Midbrain (tissue), 1 donor: ENCODE results near the gene CAMKK1.

Experiments used
- DNase-seq: peaks from one replicate; lab custom pipeline; 2025; lab: John Stamatoyannopoulos, UW

Gene CAMKK1

DNA sequence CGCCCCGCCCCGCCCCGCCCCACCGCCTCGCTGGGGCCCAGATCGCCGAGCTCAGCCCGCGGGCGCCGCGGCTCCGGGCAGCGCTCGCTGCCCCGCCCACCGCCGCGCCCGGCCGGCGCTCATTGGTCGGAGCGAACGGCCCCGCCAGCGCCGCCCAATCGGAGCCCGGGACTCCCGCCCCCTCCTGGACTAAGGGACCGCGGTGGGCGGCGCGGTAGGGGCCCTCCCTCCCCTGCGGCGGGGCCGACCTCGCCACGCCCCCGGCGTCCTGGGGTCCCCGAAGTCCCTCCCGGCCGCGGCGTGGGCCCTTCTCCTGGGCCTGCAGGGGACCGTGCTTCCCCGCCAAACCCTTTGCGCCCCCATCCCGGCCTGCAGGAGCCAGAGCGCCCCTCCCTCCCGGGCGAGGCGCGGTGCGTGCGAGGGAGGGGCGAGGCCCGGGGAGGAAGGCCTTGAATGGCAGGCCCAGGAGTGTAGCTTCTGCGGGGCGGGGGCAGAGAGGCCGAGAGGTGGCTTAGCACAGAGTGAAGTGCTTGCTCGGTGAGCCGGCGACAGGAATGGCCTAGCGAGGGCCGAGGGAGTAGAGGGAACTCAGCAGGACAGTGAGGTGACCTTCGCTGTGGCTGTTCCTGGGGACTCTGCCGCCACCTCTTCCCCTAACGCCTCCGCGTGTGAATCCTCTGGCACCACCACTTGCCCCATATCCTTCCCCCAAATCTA, at the start of gene CAMKK1:
Gene CAMKK1 (minus strand): TSS at position 51 of the 717 bp plus-strand sequence. CDS start 7,366 bp downstream, outside the sequence.
- peak; percentile 82 for DNase-seq

DNA sequence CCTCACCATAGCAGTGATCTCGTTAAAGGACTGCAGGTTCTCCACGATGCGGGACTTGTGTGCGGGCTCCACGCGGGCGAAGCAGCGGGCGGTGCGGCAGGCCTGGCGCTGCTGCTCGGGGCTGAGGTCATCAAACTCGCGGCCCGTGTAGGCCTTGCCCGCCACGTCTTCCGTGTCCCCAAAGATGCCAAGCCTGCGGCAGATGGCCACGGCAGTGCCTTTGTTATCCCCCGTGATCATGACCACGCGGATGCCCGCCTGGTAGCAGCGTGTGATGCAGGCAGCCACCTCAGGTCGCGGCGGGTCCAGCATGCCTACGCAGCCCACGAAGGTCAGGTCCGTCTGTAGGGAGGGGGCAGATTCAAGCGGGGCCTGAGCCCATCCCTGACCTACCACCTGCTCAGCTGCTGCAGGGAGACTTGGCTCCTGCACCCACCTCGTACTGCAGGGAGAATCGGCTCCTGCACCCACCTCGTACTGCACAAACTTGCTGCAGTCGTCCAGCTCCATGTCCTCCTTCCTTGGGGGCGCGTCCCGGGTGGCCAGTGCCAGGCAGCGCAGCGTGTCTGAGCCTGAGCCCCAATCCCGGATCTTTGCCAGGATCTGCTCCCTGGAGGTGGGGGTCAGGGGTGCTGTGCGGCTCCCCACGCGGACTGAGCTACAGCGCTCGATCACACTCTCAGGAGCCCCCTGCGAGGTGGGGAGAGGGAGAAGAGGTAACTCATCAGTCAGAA, 48.3 kb upstream of the CAMKK1 start:
- no peak for DNase-seq

DNA sequence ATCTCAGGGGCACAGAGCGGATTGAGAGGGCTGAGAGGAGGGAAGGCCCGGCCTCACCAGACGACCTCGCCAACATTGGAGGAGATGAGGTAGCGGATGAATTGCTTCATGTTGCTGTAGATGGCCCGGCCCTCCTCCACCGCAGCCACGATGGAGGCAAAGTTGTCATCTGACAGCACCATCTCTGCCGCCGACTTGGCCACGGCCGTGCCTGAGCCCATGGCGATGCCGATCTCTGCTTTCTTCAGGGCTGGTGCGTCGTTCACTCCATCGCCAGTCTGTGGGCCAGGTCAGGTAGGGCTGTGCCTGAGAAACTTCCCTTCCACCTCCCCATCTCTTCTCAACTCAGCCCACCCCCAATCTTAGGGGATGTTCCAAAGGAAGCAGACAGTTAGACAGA, 44.5 kb upstream of the CAMKK1 start:
- no peak for DNase-seq

DNA sequence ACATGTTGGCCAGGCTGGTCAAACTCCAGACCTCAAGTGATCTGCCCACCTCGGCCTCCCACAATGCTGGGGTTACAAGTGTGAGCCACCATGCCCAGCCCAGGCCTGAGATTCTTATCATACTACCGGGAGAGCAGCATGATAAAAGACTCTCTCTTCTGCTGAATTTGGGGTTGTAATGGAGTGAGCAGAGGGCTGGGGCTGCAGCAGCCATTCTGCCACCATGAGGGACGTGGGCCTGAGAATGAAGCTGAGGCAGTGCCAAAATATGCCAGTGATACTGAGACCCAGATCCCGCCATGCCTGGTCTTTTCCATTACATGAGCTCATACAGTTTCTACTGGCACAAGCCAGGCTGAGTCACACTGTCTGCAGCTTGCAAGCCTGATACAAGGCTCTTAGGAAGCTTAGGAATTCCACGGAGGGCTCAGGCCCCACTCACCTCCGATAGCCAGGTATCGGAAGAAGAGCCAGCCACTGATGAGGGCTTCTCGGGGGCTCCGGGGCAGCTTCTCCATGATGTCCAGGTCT, 43.0 kb upstream of the CAMKK1 start:
- no peak for DNase-seq

DNA sequence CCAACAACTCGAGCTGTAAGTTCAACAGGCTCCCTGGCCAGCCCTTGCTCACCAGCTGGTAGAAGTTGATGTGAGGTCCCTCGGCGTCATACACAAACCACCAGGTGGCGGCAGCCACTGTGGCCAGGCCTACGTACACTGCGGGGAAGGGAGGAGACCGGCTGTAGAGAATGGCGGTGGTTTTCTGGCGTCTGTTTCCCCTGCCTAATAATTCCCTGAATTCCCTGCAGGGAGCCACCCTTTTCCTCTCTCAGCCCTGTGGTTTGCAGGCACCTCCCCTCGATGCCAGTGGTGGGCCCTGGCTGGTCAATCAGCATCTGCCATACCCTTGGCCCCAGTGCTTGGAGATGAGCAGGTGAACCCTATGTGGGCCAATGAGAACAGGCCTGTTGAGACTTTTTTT, 42.3 kb upstream of the CAMKK1 start:
- DNase-seq: no peak

DNA sequence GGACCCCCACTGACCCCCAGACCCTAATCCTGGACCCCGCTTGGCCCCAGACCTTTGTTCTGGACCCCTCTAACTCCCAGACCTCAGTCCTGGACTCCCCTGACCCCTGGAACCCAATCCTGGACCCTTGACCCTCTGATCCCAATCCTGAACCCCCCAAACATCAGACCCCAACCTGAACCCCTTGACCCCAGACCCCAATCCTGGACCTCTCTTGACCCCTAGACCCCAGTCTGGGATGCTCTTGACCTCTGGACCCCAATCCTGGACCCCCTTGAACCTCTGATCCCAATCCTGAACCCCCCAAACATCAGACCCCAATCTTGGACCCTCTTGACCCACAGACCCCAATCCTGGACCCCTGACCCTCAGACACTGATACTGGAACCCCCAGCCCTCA, 36.9 kb upstream of the CAMKK1 start:
- DNase-seq: no peak

DNA sequence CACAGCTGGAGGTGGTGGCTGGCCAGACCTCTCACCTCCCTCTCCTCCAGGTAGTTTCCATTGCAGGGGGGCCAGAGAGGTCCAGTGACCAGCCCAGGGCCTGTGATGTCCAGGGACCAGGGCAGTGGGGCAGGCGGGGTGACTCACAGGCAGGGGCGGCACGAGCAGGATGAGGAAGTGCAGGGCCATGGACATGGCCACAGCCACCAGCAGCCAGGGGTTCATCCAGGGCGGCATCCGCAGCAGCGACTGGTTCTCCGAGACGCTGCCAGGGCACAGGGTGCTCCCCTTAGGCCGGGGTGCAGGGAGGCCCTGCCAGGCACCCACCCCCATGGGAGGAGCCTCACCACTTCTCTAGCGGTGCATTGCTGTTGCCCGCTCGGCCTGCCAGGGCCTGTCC, 36.3 kb upstream of the CAMKK1 start:
- no peak for DNase-seq

DNA sequence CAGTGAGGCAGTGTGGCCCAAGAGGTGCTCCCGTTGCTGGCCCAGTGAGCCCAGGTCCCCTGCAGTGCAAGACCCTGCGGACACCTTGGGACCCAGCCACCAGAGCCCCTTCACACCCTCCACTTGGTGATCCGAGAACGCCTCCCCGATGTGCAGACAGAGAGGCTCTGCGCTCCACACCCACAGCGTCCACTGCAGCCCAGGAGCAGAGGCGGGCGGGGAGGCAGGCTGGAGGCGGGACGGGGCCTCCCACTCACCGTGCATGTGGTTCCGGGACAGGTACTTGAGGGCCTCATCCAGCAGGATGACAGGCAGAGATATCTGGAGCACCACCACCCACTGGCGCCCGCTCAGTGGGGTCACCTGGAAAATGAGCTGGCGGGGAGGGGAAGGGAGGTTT, 35.6 kb upstream of the CAMKK1 start:
- no peak for DNase-seq

DNA sequence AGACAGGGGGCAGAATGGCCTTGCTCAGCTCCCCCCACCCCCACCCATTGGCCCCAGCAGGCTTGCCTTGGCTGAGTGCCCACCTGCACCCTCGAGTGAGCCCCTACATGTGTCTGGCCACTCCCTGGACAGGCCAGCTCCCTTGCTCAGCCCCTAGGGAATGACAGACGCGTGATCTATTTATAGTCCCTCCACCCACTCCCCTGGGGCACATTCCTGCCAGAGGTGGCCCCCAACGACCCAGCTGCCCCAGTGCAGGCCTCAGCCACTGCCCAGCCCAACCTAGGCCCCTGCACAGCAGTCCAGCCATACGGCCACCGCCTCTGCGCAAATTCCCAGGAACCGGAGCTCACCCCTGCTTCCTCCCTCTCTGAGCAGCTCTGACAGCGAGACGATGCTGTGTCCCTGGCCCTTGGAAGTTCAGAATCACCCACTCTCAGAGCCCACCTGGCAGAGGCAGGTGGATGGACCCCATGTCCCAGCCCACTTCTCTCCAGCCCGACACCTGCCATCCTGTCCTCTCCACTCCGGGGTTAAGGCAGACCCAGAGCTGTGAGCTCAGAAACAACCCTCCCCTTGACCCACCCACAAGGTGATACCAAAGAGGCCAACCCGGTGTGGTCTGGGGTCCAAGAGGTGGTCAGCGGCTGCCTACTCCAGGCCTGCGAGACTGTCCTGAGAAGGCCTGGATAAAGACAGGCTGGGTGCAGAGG, 34.9 kb upstream of the CAMKK1 start:
- DNase-seq: no peak

DNA sequence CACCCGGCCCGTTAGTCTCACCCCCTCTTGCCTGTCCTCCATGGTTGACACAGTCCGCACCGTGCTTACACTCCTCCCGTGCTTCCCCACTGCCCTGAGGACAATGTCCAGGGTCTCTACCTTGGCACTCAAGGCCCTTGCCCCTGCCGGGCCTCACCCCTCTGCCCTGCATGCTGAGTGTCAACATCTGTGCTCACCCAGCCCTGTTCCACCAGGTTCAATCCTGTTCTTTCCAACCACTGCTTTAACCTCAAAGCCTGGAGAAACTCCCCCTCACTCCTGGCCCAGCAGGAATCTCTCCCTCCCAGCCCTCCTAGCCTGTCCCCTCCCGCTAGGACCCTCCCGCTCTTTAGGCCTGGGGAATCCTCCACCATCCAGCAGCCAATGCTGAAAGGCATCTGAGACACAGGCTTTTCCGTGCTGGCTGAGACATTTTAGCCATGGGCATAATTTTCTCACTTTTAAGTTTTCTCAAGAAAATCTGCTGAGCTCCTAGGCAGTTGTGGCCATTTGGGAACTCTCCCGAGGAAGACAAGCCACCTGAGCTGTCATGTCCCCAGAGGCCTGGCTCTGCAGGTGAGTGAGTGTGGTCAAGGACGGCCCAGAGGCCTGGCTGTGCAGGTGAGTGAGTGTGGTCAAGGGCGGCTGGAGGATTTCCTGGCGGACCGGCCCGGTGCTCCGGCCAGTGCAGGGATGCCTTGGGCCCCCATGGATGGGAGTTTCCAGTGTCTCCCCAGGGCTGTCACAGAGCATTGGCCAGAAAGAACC, 34.2 kb upstream of the CAMKK1 start:
- DNase-seq: no peak

DNA sequence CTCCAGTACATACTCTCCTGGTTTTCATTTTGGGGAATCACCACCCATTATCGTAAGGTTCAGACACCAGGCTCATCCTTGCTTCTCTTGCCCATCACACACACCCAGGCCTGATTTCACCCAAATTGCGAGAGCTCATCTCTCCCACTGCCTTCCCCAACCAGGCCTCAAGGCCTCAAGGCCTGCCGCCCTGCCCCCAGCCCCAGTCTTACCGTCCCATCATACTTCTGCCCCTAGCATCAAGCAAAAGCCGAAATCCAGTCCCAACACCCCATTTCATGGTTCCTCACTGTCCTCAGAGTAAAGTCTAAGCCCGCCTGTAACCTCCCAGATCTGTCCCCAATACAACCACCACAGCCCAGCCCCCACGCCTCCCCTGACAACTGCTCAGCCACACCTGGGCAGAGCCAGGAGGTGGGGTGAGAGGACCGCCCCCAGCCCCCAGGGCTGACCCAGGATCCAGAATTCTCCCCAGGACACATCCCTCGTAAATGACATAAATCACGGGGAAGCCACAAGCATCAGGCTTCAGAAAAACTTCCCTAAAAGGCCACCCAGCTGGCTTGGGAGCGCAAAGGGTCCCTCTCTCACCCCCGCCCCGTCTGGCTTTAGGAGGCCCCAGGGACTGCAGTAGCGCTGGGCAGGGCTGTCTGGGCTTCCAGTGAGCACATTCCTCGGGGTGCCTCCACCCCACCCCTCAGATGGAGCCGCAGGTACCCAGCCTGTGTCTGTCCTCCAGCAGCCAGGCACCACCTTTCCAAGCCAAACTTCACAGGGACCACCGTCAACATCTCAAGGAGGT, 33.0 kb upstream of the CAMKK1 start:
- no peak for DNase-seq

DNA sequence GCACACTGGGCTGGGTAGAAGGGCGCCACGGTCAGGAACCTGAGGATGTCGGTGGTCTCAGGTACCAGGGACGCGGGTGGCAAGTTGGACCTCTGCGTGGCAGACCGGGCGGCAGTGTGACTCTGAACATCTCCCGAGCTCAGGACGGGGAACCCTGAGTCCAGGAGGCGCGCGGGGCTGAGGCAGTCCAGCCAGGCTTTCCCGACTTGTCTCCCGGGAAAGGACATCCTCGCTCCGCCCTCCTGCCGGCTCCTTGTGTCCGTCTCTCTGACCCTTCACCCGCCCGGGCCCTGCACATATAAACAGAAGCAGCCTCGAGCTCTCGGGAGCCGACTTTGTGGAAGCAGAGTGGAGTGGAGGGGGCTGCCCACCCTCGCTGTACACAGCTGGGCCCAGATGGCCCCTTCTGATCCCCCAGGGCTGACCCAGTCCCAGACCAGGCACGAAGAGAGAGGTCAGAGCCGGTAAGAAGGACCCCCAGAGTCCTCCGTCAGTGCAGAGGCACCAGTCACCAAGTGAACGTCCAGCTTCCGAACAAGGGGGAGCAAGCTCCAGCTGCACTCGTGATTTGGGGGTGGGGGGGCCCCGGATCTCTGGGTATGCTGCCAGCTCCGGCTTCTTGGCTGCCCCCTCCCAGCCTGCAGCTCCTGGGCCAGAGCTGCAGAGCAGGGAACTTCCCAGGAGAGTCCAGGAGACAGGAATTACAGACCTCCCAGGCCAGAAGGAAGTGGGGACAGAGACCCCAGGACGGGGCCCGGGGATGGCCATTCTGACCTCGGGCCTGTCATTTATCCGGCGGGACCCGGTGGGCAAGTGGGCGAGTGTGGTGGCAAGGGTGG, 31.9 kb upstream of the CAMKK1 start:
- no peak for DNase-seq

DNA sequence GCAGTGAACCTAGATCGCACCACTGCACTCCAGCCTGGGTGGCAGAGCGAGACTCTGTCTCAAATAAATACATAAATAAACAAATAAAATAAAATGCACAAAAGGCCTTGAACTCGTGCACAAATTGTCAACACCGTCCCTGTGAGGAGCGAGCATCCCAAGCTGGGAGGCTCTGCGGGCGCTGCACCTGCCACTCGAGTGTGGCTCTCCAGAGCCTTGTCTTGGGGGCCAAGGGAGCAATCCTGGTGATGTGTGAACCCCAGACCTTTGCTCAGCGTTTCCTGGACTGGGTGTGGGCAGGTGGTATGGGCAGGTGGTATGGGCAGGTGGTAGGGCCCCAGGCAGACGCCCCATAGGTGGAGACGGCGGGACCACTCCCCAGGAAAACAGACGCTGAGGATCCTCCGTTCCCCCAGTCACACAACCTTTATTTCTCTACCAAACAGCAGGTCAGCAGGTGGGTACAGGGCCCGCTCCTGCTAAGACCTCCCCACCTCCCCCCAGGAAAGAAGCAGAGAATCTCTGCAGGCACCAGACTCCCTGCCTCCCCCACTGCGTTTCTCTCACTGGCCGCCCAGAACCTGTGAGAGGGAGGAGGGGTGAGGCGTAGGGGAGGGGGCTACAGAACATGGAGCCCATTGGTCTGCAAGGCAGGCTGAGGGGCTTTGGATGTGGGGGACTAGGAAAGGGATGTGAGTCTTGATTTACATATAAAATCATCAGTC, 30.8 kb upstream of the CAMKK1 start:
- no peak for DNase-seq

DNA sequence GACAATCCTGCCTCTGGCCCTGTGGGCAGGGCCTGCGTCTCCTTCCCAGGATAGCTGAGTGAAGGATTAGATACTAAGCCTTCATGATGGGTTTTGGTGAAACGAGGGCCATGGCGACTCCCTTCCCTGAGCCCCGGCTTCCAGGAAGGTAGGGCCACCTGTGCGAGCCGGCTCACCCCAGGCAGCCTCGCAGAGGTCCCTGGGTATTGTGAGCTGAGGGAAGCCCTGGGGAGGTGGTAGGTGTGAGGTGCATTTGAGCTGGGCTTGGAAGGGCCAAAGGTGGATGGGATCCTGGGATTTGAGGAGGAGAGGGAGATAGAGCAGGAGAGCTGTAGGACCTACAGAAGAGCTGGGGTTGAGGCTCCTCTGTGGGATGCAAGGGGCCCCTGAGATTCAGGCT, 29.9 kb upstream of the CAMKK1 start:
- no peak for DNase-seq

DNA sequence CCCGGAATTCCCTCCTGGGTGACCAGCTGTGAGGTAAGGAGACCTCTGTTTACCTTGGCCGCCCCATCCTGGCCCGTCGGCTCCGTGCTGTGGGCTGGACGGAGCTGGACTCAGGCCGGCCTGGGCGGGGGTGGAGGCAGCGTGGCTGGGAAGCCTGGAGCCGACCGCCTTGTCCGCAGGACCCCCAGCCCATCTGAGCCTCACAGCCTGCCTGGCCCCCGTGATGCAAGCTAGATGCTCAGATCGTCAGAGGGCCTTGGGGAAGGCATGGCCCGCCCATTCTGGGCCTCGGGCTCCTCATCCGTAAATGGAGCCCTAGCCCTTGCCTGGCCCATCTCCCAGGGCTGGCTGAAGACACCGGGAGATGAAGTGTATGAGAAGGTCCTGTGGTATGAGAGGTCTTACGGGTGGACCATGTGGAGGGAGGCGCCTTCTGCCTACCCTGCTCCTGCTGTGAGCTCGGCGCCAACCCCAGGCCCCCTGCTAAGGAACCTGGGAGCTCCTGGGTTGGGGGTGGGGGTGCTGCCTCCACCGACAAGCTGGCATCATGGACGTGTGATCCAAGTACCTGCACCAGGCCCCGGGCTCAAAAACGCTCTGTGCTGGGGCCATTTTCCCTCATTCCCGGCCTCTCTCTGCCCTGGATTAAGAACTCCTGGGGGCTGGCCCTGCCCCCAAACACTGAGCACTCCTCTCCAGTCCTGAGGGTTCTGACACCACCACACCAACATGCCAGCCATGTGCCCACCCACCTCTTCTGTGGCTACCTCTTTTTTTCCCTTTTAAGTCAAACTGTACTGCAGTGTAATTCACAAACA, 28.9 kb upstream of the CAMKK1 start:
- DNase-seq: no peak

DNA sequence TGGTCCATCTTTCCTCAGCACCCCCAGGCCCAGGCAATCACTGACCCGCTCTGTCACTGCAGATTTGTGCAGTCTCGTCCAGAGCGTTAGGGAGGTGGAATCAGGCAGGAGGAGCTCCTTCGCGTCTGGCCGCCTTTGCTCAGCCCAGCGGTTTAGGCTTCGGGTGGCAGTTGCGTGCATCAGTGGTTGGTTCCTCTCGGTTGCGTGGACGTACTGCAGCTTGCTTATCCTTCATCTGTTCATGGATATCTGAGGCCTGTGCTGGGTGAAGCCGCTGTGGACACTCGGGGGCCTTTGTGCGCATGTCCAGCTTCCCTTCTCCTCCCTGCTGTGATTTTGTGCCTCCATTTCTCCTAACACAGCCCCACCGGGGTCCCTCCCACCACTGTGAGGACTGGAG, 28.2 kb upstream of the CAMKK1 start:
- no peak for DNase-seq

DNA sequence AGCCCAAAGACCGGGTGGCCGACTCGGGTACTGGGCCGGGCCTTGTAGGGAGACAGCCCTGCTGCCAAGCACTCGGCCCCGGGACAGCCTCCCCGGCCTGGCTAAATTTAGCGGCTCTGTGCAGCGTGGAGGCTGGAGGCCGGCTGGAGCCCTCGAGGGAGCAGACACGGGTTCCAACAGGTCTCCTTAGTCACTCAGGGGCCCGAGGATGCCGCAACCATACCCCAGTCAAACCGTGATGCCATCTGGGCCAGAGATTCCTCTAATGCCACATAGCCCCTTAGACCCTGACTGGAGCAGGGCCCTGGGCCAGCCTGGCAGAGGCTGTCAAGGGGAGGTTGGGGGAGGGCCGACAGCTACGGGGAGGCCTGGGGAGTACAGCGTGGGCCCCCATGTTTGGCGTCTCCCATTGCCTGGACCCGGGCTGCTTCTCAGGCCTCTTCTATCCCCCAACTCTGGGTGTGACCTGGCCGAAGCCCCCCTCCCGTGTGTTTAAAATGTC, 26.3 kb upstream of the CAMKK1 start:
- DNase-seq: no peak

DNA sequence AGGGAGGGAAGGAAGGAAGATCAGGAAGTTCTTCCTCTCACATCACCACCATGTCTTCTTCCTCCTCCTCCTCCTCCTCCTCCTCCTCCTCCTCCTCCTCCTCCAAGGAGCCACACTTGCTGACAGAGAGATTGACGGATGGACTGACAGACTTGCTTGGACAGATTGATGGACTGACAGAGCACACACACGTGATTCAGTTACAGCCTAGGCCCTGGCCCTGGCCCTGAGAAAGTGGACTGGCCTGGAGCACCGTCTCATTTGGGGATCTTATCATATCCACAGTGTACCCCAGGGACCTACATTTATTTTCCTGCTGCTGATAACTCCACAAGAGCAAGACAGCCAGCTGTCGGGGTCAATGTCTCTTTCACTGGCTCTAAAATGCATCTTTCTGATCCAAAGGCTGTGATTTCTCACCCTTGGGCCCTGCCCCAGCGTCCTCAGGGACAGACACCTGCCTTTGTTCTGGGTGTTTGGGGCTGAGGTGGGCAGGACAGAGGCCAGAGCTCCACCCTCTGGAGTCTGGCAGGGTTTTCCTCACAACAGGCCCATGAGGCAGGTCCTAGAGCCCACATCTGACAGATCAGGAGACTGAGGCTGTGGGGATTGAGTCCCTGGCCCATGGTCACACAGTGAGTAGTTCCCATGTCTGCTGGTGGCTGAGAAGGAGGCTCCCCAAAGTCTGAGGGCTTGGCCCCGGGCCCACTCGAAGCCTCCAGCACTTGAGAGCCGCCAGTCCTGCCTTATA, 25.7 kb upstream of the CAMKK1 start:
- DNase-seq: no peak
